Mesenteric fat pad (tissue), 1 donor: ENCODE measurements around the gene ENTPD2. TPM values are rescaled to one million over a fixed set of nuclear protein-coding genes. Genes with fewer than 3 reads are reported as not detected.
"Not testable (repeated sequence)": the region's sequence is repeated elsewhere in the genome, so short reads cannot be mapped to it uniquely, and the experiment has no call there.

Experiments used
- DNase-seq: peaks from one replicate; pipeline ENCODE4 v3.0.0-alpha.2; 2020; ENCODE audit warnings: low spot score
- total RNA-seq: library from RNA; stranded (reverse); fragmentation: NEBNext Ultra II Directional; extraction: Animal tissue kit (Norgen Biotek cat#: 25700); gene quantifications from one replicate; pipeline ENCODE4 v1.2.1, GENCODE V29; 2021
- donor health status: DM: yes; HTN: yes; CAD: no.

Gene ENTPD2
- total RNA-seq, 1 donor from 2014 or later: not detected

DNA sequence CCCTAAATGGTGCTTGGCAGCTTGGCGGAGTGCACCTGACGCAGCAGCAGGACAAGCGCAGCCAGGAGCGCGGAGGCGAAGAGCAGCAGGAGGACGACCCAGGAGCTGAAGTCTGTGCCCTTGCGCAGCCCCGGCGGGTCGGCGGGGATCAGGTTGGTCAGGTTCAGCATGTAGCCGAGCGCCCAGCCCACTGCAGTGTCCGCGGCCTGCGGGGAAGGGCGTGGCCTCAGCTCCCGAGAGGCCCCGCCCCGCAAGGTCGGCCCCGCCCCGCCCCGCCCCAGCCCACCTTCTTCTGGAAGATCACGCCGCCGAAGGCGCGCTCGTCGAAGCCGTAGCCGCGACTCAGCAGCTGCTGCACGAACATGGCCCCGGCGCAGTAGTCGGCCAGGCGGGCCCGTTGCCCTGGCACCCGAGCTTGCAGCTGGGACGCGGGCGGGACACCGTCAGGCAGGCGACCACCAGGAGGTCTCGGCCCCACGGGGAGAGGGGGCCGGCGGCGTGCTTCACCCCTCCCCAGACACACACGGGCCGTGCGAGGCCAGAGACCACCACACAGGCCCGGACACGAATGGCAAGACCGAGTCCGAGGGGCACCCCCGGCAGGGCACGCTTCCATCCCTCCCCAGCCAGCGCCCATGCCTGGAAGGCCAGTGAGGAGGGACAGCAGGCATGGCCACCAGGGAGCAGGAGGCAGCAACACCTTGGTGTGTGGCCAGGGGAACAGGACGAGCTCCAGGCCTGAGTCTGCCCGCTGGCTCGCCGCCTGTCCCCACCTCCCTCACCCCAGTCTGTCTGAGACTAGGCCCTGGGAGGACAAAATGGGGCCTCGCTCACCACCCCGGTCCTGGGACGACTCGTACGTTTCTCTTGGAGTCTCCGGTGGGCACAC lies 5.0 kb downstream of the ENTPD2 start:
- DNase-seq: no peak

DNA sequence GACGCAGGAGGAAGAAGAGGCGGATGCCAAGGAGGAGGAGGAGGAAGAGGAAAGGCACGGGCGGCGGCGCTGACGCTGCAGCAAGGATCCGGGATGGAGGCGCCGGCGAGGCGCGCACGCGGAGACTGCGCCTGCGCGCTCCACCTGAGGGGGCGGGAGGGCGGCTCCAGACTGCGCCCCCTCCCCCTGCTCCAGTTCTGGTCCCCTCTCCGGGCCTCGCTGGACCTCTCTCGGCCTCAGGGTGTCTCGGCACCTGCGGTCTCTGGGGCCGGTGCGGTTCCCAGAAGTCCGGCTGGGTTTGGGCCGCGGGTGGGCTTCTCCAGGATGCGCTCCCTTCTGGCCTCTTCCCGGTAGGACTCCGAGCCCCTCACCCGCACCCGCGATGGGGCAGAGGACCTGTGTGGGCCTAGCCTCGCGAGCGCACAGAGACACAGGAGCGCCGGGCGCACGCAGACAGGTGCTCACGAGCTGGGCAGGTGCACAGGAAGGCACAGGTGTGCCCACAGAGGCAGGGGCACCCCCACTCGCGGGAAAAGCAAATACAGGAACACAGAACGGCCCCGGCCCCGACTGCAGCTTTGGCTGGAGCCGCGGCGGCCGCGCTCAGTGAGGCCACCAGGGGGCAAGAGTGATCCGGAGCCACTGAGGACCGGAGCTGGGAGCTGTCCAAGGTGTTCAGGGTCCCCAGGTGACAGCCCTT lies 7.6 kb downstream of the ENTPD2 start, which contains the start of gene NPDC1:
NPDC1 (minus strand) TSS at position 90 of the 700 bp plus-strand sequence. CDS start 188 bp downstream, outside the sequence.
- no peak for DNase-seq

GRCh38 chr9:137045294-137046087 lies 8.4 kb downstream of the ENTPD2 start:
- DNase-seq: no peak

- DNase-seq: no peak
These were observed 9.2 kb downstream of the ENTPD2 start for GRCh38 chr9:137044502-137045177.

- no peak for DNase-seq
These were observed 9.8 kb downstream of the ENTPD2 start for GRCh38 chr9:137044037-137044436.

DNA sequence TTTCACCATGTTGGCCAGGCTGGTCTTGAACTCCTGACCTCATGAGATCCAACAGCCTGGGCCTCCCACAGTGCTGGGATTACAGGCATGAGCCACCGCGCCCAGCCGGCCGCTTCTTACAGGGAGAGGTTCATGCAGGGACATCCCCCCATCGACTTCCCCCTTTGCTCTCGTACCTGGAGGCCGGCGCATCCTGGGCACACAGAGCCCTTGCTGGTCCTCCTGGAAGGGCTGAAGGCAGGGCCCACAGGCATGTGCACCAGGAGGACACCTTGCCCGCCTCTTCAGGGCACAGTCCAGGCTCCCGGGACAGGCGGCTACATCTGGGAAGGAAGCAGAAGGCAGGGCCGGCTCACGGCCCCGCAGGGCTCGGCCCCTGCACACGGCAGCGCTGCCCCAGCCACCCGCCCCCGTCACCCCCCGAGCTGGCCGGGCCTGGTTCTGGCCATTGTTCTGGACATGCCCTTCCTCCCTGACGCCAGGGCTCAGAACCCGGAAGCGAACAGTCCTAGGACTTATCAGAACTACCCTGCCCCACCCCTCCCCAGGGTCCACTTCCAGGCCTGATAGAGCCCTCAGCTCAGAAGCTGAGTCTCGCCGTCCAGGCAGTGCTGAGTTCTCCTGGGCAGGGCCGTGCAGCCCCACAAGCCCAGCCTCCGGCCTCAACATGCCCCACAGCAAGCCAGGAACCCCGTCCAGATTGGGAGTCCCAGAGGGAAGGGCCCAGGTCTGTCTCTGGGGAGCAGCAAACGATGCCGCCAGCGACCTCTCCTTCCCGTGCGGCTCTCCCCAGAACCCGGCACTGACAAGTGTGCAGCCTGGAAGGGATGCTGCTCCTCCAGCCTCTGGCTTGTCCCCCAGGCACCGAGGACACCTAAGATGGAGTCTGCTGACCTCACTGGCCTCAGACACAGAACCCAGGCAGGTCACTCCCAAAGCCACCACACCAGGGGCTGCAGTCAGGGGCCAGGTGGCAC lies 10.8 kb downstream of the ENTPD2 start:
- DNase-seq: no peak

DNA sequence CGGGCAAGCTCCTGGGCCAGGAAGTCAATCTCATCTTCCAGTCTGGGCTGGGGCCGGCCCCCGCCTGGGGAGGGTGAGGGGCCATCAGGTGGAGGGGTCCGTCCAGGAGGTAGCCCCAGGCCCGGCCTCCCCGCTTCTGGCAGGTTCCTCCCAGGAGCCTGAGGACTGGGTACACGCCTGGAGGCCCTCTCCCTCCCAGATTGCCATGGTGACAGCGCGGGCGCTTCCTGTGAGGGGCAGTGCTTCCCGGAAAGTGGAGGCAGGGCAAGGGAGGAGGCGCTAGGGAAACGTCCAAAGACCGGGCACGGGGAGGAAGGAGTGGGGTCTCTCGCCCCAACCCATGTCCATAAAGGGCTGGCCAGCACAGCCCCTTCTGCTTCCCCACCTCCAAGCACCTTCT lies 12.7 kb downstream of the ENTPD2 start:
- DNase-seq: no peak

DNA sequence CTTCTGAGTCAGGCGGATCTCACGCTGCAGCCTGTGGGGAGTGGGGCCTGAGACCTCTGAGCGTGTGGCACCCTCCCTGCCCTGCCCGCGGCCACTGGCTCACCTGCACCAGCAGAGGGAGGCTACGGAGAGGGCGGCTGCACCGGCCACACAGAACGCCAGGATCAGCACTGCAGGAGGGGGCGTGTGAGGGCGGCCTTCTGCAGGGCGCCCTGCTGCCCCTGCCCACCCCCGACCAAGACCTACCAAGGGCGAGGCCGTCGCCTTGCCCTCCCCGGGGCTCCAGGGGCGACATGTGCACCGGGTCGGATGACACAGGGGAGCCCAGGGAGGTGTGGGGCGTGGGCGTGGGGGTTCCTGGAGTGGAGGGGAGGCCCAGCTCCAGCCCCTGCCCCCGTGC lies 13.3 kb downstream of the ENTPD2 start:
- no peak for DNase-seq

DNA sequence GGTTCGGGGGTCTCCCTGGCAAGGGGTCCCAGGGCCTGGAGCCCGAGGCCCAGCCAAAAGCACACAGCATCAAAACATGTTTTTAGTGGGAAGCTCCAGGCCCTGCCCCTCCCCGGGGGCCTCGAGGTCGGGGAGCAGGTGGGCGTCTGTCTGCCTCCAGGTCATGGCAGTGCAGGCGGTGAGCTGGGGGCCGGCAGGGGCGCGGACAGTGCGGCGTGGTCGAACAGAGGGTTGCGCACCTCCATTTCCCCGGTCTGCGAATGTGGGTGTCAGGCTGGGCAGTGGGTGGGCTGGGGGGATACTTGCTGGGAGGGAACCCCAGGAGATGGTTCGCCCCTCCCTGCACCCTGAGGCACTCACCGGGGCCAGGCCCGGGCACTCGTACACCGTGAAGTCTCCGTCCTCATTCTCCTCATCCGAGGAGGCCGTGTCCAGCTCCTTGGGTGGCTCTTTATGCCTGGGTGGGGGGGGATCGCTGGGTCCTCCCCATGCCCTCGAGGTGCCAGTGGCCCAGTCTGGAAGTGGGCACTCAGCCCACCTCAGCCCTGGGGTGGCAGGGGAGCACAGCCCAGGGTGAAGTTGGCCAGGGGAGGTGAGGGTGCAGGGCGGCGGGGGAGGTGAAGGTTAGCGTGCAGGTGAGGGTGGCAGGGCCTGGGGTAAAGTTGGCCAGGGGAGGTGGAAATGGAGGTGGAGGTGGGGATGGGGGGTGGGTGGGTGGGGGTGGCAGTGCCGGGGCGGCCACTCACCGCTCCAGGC lies 14.1 kb downstream of the ENTPD2 start:
- no peak for DNase-seq

GRCh38 chr9:137038916-137039315 lies 14.9 kb downstream of the ENTPD2 start:
- DNase-seq: no peak

GRCh38 chr9:137037483-137037882 lies 16.4 kb downstream of the ENTPD2 start:
- no peak for DNase-seq

GRCh38 chr9:137037035-137037434 lies 16.8 kb downstream of the ENTPD2 start:
- DNase-seq: no peak

DNA sequence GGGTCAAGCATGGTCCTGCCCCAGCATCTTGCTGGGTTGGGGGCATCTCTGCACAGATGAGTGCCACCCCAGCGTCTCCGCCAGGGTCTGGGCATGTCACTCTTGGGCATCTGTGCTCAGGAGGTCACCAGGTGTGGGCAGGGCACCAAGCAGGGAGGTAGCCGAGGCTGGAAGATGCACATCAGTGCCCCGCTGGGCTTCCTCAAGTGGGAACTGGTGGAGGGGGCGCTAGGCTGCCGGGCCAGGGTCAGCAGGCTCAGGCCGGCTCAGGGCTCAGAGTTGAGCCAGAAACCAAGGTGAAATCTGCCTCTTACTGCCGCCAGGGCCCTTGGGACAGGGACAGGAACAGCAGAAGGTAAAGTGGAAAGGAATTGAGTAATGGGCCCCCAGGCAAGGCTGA lies 17.9 kb downstream of the ENTPD2 start:
- no peak for DNase-seq

DNA sequence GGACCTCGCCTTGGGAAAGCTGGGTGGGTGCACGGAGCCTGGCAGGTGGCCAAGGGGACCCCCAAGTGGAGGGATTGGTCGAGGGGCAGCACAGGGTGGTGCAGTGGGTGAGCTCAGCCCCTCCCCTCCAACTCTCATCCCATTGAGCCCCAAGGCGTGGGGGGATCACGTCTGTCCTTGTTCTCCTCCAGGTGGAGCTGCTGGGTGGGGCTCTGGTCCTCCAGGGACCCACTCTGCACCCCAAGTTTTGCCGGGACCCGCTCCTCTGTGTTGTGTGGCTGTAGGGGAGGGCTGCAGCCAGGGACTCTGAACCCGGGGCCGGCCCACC lies 18.4 kb downstream of the ENTPD2 start:
- no peak for DNase-seq

GRCh38 chr9:137034709-137035506 lies 19.0 kb downstream of the ENTPD2 start:
- no peak for DNase-seq

GRCh38 chr9:137034039-137034708 lies 19.7 kb downstream of the ENTPD2 start:
- no peak for DNase-seq

DNA sequence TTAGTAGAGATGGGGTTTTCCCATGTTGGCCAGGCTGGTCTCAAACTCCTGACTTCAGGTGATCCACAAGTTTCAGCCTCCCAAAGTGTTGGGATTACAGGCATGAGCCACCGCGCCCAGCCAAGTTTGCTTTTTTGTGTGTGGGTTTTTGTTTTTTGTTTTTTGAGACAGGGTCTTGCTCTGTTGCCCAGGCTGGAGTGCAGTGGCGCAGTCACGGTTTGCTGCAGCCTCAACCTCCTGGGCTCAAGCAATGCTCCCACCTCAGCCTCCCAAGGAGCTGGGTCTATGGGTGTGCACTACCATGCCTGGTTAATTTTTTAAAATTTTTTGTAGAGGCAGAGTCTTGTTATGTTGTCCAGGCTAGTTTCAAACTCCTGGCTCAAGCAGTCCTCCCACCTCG lies 20.4 kb downstream of the ENTPD2 start:
- DNase-seq: not testable (repeated sequence)

DNA sequence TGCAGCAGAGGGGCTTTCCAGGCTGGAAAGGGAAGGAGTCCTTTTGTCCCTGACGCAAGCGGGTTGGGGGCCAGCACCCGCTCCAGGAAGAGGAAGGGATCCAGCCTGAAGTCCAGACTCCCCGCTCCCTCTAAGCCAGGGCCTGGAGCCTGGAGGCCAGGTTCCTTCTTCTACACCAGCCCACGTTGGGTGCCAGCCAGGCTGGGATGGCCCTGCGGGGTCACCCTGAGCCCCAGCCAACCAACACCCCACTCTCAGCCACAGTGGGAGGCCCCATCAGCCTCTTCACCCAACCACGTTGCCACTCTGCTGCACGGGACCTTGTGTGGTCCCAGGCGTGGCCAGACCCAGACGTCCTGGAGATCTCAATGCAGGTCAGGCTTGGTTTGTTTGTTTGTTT lies 21.0 kb downstream of the ENTPD2 start:
- DNase-seq: no peak
